Measurements from ENCODE around the gene MTA1. TPM values are rescaled to one million over a fixed set of nuclear protein-coding genes. Genes with fewer than 3 reads are reported as not detected.

Gene MTA1
- total RNA-seq, 1 donor from 2014 or later, result 192 TPM

Other genes with a start within 250 kb of the MTA1 start
- gene NUDT14, start 238.5 kb upstream of the MTA1 start, total RNA-seq, result 33.9 TPM
- gene BTBD6, start 171.3 kb upstream of the MTA1 start, total RNA-seq, result 48.8 TPM
- gene BRF1, start 118.8 kb upstream of the MTA1 start, total RNA-seq, result 19.0 TPM
- gene PACS2, start 105.1 kb upstream of the MTA1 start, total RNA-seq, result 69.1 TPM
- gene TEX22, start 21.3 kb upstream of the MTA1 start, total RNA-seq, result 2.4 TPM
- gene CRIP2, start 55.0 kb downstream of the MTA1 start, total RNA-seq, result 1,081 TPM
- gene CRIP1, start 67.1 kb downstream of the MTA1 start, total RNA-seq, result 82.0 TPM
- 6.4 TPM for gene TEDC1, start 71.4 kb downstream of the MTA1 start, total RNA-seq
- gene TMEM121, start 106.8 kb downstream of the MTA1 start, total RNA-seq, result 3.4 TPM